ENCODE results near the gene PTPRN2.

The PTPRN2 gene

DNA sequence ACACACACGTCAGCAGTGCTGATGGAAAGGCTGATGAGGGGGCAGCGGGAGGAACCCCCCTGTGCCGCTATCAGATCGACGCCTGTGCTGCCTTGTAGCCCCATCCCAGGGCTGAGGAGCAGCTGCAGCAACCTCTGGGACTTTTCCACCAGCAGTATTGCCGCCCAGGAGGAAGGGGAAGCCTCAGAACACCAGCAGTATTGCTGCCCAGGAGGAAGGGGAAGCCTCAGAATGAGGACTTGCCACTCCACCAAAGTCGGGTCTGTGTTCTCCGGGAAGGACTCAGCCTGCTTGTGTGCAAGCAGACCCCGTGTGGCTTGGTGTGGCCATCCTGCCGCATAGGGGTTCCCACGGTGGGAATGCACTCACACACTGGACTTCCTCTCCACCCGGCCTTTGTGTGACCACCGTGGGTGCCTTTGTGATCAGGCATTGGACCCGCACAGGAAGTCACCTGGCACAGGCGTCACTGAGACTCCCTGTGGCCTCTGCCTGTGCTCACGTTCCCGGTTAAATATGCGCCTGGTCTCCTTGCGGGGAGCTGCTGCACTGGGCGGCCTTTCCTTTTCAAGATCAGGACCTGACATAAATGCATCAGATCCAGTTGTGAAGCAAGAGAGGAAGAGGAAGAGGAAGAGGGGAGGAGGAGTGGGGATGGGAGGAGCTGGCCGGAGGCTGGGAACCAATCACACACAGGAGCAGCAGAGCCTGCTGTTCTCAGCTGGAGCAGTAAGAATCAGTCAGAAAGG, 1002.3 kb downstream of the PTPRN2 start:
- Histone ChIP-seq H3K4me1 (no peaks in the 10 kb centered on the region), H2AFZ (no peak overlapping the region), H3K4me2 (ENCODE audit: low read length) (no peak overlapping the region), H3K27me3 (ENCODE audit: control insufficient read depth, insufficient read depth, low read length) (no peaks in the 10 kb centered on the region), H3K79me2 (no peaks in the 10 kb centered on the region), H3K9me3 (ENCODE audit: control insufficient read depth, low read length) (peaks cover 6% of the 10 kb centered on the region), H3K36me3 (ENCODE audit: control insufficient read depth, insufficient read depth, low read length) (no peaks in the 10 kb centered on the region), H3K9ac (no peak overlapping the region), H3K4me3 (ENCODE audit: low read depth, low read length) (no peak overlapping the region), H3K27ac (no peak overlapping the region)
- TF ChIP-seq, protein P1, sequence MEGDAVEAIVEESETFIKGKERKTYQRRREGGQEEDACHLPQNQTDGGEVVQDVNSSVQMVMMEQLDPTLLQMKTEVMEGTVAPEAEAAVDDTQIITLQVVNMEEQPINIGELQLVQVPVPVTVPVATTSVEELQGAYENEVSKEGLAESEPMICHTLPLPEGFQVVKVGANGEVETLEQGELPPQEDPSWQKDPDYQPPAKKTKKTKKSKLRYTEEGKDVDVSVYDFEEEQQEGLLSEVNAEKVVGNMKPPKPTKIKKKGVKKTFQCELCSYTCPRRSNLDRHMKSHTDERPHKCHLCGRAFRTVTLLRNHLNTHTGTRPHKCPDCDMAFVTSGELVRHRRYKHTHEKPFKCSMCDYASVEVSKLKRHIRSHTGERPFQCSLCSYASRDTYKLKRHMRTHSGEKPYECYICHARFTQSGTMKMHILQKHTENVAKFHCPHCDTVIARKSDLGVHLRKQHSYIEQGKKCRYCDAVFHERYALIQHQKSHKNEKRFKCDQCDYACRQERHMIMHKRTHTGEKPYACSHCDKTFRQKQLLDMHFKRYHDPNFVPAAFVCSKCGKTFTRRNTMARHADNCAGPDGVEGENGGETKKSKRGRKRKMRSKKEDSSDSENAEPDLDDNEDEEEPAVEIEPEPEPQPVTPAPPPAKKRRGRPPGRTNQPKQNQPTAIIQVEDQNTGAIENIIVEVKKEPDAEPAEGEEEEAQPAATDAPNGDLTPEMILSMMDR (IDR thresholded peaks at IDR 0.05), result no peak

DNA sequence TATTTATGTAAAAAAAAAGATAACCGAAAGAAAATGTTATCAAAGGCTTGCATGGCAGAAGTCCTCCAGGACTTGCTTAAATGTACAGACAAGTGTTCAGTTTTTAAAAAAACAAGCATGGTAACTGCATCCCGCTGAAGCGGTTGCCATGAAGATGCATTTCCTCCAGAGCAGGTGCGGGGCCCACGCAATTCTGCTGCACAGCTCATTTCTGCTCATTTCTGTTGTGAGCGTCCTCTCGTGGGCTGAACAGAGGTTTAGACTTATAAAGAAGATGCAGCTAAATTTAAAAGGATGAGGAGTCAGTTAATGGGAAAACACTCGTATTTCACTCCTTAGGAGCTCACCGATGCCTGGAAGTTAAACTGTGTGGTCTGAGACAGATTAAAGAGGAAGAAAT, 1003.2 kb downstream of the PTPRN2 start:
- no peak overlapping the region for H3K9ac ChIP-seq
- H3K79me2 ChIP-seq, result no peaks in the 10 kb centered on the region
- H3K4me3 ChIP-seq (ENCODE audit: low read depth, low read length), result no peak overlapping the region
- H3K4me2 ChIP-seq (ENCODE audit: low read length), result no peak overlapping the region
- H3K9me3 ChIP-seq (ENCODE audit: control insufficient read depth, low read length), result peaks cover 6% of the 10 kb centered on the region
- no peak overlapping the region for H2AFZ ChIP-seq
- H3K4me1 ChIP-seq, result no peaks in the 10 kb centered on the region
- TF ChIP-seq, protein P1 (IDR thresholded peaks at IDR 0.05), result no peak
- H3K27ac ChIP-seq, result no peak overlapping the region
- no peaks in the 10 kb centered on the region for H3K27me3 ChIP-seq (ENCODE audit: control insufficient read depth, insufficient read depth, low read length)
- no peaks in the 10 kb centered on the region for H3K36me3 ChIP-seq (ENCODE audit: control insufficient read depth, insufficient read depth, low read length)

DNA sequence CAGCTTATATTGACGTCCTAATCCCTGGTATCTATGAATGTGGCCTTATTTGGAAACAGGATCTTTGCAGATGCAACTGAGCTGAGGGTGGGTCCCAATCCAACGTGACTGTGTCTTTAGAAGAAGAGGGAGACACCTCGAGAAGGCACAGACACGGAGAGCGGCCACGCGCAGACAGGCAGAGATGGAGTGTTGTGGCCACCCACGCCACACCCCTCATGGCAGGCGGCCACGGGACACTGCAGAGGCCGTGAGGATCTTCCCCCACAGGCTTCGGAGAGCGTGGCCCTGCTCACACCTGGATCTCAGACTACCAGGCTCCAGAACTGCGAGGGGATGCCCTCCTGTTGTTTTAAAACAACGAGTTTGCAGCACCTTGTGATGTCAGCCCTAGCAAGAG, 1005.9 kb downstream of the PTPRN2 start:
- TF ChIP-seq, protein P1 (IDR thresholded peaks at IDR 0.05), result no peak

DNA sequence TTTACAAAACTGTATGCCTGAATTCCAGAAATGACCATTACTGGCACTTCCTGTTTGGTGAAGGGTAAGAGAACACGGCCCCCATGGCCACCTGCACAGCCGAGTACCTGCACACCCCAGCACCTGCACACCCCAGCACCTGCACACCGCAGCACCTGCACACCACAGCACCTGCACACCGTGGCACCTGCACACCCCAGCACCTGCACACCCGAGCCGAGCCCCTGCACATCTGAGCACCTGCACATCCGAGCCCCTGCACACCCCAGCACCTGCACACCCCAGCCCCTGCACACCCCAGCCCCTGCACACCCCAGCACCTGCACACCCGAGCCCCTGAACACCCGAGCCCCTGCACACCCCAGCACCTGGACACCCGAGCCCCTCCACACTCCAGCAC, 1007.3 kb downstream of the PTPRN2 start:
- H3K4me3 ChIP-seq (ENCODE audit: low read depth, low read length), result no peak overlapping the region
- H3K4me2 ChIP-seq (ENCODE audit: low read length), result no peak overlapping the region
- no peaks in the 10 kb centered on the region for H3K27me3 ChIP-seq (ENCODE audit: control insufficient read depth, insufficient read depth, low read length)
- H3K79me2 ChIP-seq, result no peaks in the 10 kb centered on the region
- peaks cover under 1% of the 10 kb centered on the region for H3K9me3 ChIP-seq (ENCODE audit: control insufficient read depth, low read length)
- H2AFZ ChIP-seq, result no peak overlapping the region
- no peaks in the 10 kb centered on the region for H3K36me3 ChIP-seq (ENCODE audit: control insufficient read depth, insufficient read depth, low read length)
- H3K4me1 ChIP-seq, result no peaks in the 10 kb centered on the region
- TF ChIP-seq, protein P1 (IDR thresholded peaks at IDR 0.05), result no peak
- no peak overlapping the region for H3K9ac ChIP-seq
- no peak overlapping the region for H3K27ac ChIP-seq

More for the DNA sequence above, 1005.9 kb downstream of the PTPRN2 start:
- Histone ChIP-seq H3K79me2 (no peaks in the 10 kb centered on the region), H3K27me3 (ENCODE audit: control insufficient read depth, insufficient read depth, low read length) (no peaks in the 10 kb centered on the region), H2AFZ (no peak overlapping the region), H3K27ac (no peak overlapping the region), H3K9me3 (ENCODE audit: control insufficient read depth, low read length) (peaks cover 6% of the 10 kb centered on the region), H3K4me3 (ENCODE audit: low read depth, low read length) (no peak overlapping the region), H3K36me3 (ENCODE audit: control insufficient read depth, insufficient read depth, low read length) (no peaks in the 10 kb centered on the region), H3K4me2 (ENCODE audit: low read length) (no peak overlapping the region), H3K4me1 (no peaks in the 10 kb centered on the region), H3K9ac (no peak overlapping the region)

DNA sequence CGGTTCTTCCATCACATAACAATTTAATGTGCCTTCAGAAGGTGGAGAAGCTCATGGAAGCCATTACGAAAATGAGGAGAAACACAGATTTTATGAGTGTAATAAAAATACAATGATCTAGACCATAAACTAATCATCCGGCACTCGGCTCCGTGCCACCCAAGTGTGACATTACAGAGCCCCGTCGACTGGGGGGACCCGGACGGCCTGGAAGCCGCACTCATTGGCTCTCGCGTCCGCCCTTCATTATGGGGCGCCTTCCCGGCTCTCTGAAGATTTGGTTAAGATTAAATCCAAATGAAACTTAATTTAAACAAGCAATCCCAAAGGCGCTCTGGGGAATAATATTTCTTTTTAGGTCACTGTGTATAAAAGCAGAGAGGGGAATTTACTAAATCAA, 1008.2 kb downstream of the PTPRN2 start:
- Histone ChIP-seq H3K27me3 (ENCODE audit: control insufficient read depth, insufficient read depth, low read length) (no peaks in the 10 kb centered on the region), H3K36me3 (ENCODE audit: control insufficient read depth, insufficient read depth, low read length) (no peaks in the 10 kb centered on the region), H3K4me3 (ENCODE audit: low read depth, low read length) (no peak overlapping the region), H2AFZ (no peak overlapping the region), H3K4me1 (no peaks in the 10 kb centered on the region), H3K79me2 (no peaks in the 10 kb centered on the region), H3K27ac (no peak overlapping the region), H3K4me2 (ENCODE audit: low read length) (no peak overlapping the region), H3K9ac (no peak overlapping the region), H3K9me3 (ENCODE audit: control insufficient read depth, low read length) (no peaks in the 10 kb centered on the region)
- TF ChIP-seq, protein P1 (IDR thresholded peaks at IDR 0.05), result no peak

Data from parathyroid adenoma (tissue), 2 donors.